Karpas-422 (cell line): ENCODE data around the gene MALL. TPM values are rescaled to one million over a fixed set of nuclear protein-coding genes. Genes with fewer than 3 reads are reported as not detected.
"Not testable (repeated sequence)": the region's sequence is repeated elsewhere in the genome, so short reads cannot be mapped to it uniquely, and the experiment has no call there.

Experiments
- DNase-seq: peaks from one replicate; pipeline ENCODE4 v3.0.0-alpha.2; 2015
- H2AFZ ChIP-seq: fragments of 200-600 bp; sonication (generic); 2 replicates; pipeline ENCODE4 v1.6.1; 2014; ENCODE audit warnings: antibody characterized with exemption, low read length, mixed read lengths
- H3K27ac ChIP-seq: fragments of 200-600 bp; sonication (generic); 2 replicates; pipeline ENCODE4 v1.5.1; 2014; ENCODE audit warnings: mild to moderate bottlenecking, low read length, moderate library complexity
- H3K27me3 ChIP-seq: fragments of 200-600 bp; sonication (generic); 2 replicates; pipeline ENCODE4 v1.6.1; 2014; ENCODE audit warnings: low read length, mixed read lengths
- H3K36me3 ChIP-seq: fragments of 200-600 bp; sonication (generic); 2 replicates; pipeline ENCODE4 v1.6.1; 2014; ENCODE audit warnings: low read length, mixed read lengths; ENCODE audit not compliant: insufficient read depth
- H3K4me1 ChIP-seq: fragments of 200-600 bp; sonication (generic); 2 replicates; pipeline ENCODE4 v1.6.1; 2014; ENCODE audit warnings: mild to moderate bottlenecking, low read length, mixed read lengths
- H3K4me2 ChIP-seq: fragments of 200-600 bp; sonication (generic); 2 replicates; pipeline ENCODE4 v1.6.1; 2014; ENCODE audit warnings: low read length, low read depth, mild to moderate bottlenecking; ENCODE audit not compliant: poor library complexity, severe bottlenecking
- H3K4me3 ChIP-seq: fragments of 200-600 bp; sonication (generic); 2 replicates; pipeline ENCODE4 v1.5.1; 2014; ENCODE audit warnings: mild to moderate bottlenecking, antibody characterized with exemption, low read length, mixed read lengths
- H3K79me2 ChIP-seq: fragments of 200-600 bp; sonication (generic); 2 replicates; pipeline ENCODE4 v1.6.1; 2014; ENCODE audit warnings: mild to moderate bottlenecking, low read length, mixed read lengths
- H3K9ac ChIP-seq: fragments of 200-600 bp; sonication (generic); 2 replicates; pipeline ENCODE4 v1.6.0; 2014; ENCODE audit warnings: low read length
- H3K9me2 ChIP-seq: fragments of 200-600 bp; sonication (generic), shearing (Covaris generic); replicated peaks from 2 replicates; pipeline ENCODE4 v1.6.0; 2014; ENCODE audit warnings: mild to moderate bottlenecking, low read length, moderate library complexity; ENCODE audit not compliant: insufficient read depth
- H3K9me3 ChIP-seq: fragments of 300-700, 200-600 bp; sonication (generic); 2 replicates; pipeline ENCODE4 v1.6.1; 2014; ENCODE audit warnings: low read length, mixed read lengths
- H4K20me1 ChIP-seq: fragments of 200-600 bp; sonication (generic); 2 replicates; pipeline ENCODE4 v1.6.1; 2014; ENCODE audit warnings: mild to moderate bottlenecking, antibody characterized with exemption, low read length, low read depth; ENCODE audit not compliant: insufficient read depth
- total RNA-seq: library from RNA; depleted of rRNA; stranded (reverse); fragments of >200 nt; shearing (Covaris generic); gene quantifications from 2 replicates; pipeline ENCODE4 v1.2.3, GENCODE V29; 2014; ENCODE audit warnings: low replicate concordance; rRNA removed

The MALL gene
- total RNA-seq = not detected in 2 replicates

GRCh38 chr2:110115291-110116032 is at the start of gene MALL:
MALL (minus strand) TSS chr2:110115822; CDS start chr2:110115792, 30 bp downstream.
- H3K9ac ChIP-seq = no peak within 1 kb of the TSS
- no peak within 1 kb of the TSS for H3K4me2 ChIP-seq
- H3K4me3 ChIP-seq = no peak within 1 kb of the TSS
- H3K79me2 ChIP-seq = no peaks in the 10 kb centered on the region
- no peaks in the 10 kb centered on the region for H3K9me3 ChIP-seq
- no peak for DNase-seq
- no peaks in the 10 kb centered on the region for H3K36me3 ChIP-seq
- no peak within 1 kb of the TSS for H3K27ac ChIP-seq
- no peaks in the 10 kb centered on the region for H4K20me1 ChIP-seq
- no peaks in the 10 kb centered on the region for H3K9me2 ChIP-seq
- no peaks in the 10 kb centered on the region for H3K4me1 ChIP-seq
- no peaks in the 10 kb centered on the region for H3K27me3 ChIP-seq
- H2AFZ ChIP-seq = no peak within 1 kb of the TSS

- H3K79me2 ChIP-seq = no peaks in the 10 kb centered on the region
- no peaks in the 10 kb centered on the region for H4K20me1 ChIP-seq
These were observed 41.7 kb upstream of the MALL start for GRCh38 chr2:110157153-110157793.

GRCh38 chr2:110154828-110155227 is 39.2 kb upstream of the MALL start:
- H3K9me3 ChIP-seq, H2AFZ ChIP-seq, H3K4me1 ChIP-seq, H3K4me3 ChIP-seq, H3K9me2 ChIP-seq, H3K9ac ChIP-seq, DNase-seq, H3K36me3 ChIP-seq, H3K27ac ChIP-seq, H4K20me1 ChIP-seq, H3K4me2 ChIP-seq, H3K79me2 ChIP-seq, H3K27me3 ChIP-seq: not testable (repeated sequence)

More at GRCh38 chr2:110157153-110157793, 41.7 kb upstream of the MALL start:
- Histone ChIP-seq H3K9ac (no peak overlapping the region), H3K27ac (no peak overlapping the region), H3K4me1 (no peaks in the 10 kb centered on the region), H3K4me2 (no peak overlapping the region), H3K36me3 (no peaks in the 10 kb centered on the region), H3K4me3 (no peak overlapping the region), H3K9me2 (no peaks in the 10 kb centered on the region), H3K9me3 (no peaks in the 10 kb centered on the region), H2AFZ (no peak overlapping the region), H3K27me3 (no peaks in the 10 kb centered on the region)
- DNase-seq = peak; percentile 77

- H3K36me3 ChIP-seq, H2AFZ ChIP-seq, H3K27me3 ChIP-seq, H3K4me3 ChIP-seq, H3K9ac ChIP-seq, H3K79me2 ChIP-seq, H3K4me1 ChIP-seq, H3K9me3 ChIP-seq, DNase-seq, H3K9me2 ChIP-seq, H4K20me1 ChIP-seq, H3K4me2 ChIP-seq, H3K27ac ChIP-seq: not testable (repeated sequence)
These were observed 38.6 kb upstream of the MALL start for GRCh38 chr2:110154188-110154587.

- no peak for DNase-seq
- Histone ChIP-seq H2AFZ (no peak overlapping the region), H3K27me3 (no peaks in the 10 kb centered on the region)
These were observed 37.8 kb upstream of the MALL start for GRCh38 chr2:110153416-110153815.

GRCh38 chr2:110152943-110153342 is 37.3 kb upstream of the MALL start:
- Histone ChIP-seq H4K20me1 (no peaks in the 10 kb centered on the region), H3K9ac (no peak overlapping the region), H3K9me3 (0 out of 2 replicates have a peak, but pooled peaks cover 4% of the 10 kb centered on the region)

More at GRCh38 chr2:110153416-110153815, 37.8 kb upstream of the MALL start:
- Histone ChIP-seq H3K4me3 (no peak overlapping the region), H3K4me1 (no peaks in the 10 kb centered on the region), H3K4me2 (no peak overlapping the region), H3K9ac (no peak overlapping the region), H3K79me2 (no peaks in the 10 kb centered on the region), H3K9me2 (no peaks in the 10 kb centered on the region), H3K36me3 (no peaks in the 10 kb centered on the region), H3K9me3 (no peaks in the 10 kb centered on the region), H4K20me1 (no peaks in the 10 kb centered on the region), H3K27ac (no peak overlapping the region)

GRCh38 chr2:110149330-110150220 is 34.0 kb upstream of the MALL start:
- Histone ChIP-seq H2AFZ (no peak overlapping the region), H3K4me2 (no peak overlapping the region), H3K27me3 (no peaks in the 10 kb centered on the region), H3K79me2 (no peaks in the 10 kb centered on the region), H3K4me1 (no peaks in the 10 kb centered on the region), H3K36me3 (no peaks in the 10 kb centered on the region), H3K9ac (no peak overlapping the region), H4K20me1 (no peaks in the 10 kb centered on the region), H3K9me3 (0 out of 2 replicates have a peak, but pooled peaks cover 4% of the 10 kb centered on the region), H3K27ac (no peak overlapping the region), H3K9me2 (no peaks in the 10 kb centered on the region), H3K4me3 (no peak overlapping the region)
- no peak for DNase-seq

More at GRCh38 chr2:110152943-110153342, 37.3 kb upstream of the MALL start:
- Histone ChIP-seq H3K79me2 (no peaks in the 10 kb centered on the region), H3K27ac (no peak overlapping the region), H3K9me2 (no peaks in the 10 kb centered on the region), H3K4me2 (no peak overlapping the region), H3K27me3 (no peaks in the 10 kb centered on the region), H3K36me3 (no peaks in the 10 kb centered on the region), H2AFZ (no peak overlapping the region), H3K4me3 (no peak overlapping the region), H3K4me1 (no peaks in the 10 kb centered on the region)
- no peak for DNase-seq

- H3K79me2 ChIP-seq = no peaks in the 10 kb centered on the region
- no peak overlapping the region for H3K27ac ChIP-seq
These were observed 31.3 kb upstream of the MALL start for GRCh38 chr2:110146945-110147332.

More at GRCh38 chr2:110146945-110147332, 31.3 kb upstream of the MALL start:
- DNase-seq = no peak
- Histone ChIP-seq H2AFZ (no peak overlapping the region), H4K20me1 (no peaks in the 10 kb centered on the region), H3K4me1 (no peaks in the 10 kb centered on the region), H3K36me3 (no peaks in the 10 kb centered on the region), H3K9me2 (no peaks in the 10 kb centered on the region), H3K9ac (no peak overlapping the region), H3K4me2 (no peak overlapping the region), H3K27me3 (no peaks in the 10 kb centered on the region), H3K9me3 (0 out of 2 replicates have a peak, but pooled peaks cover 4% of the 10 kb centered on the region), H3K4me3 (no peak overlapping the region)
